Ascending aorta (tissue), 2 donors: ENCODE results near the gene ARCN1. TPM values are rescaled to one million over a fixed set of nuclear protein-coding genes. Genes with fewer than 3 reads are reported as not detected.

Experiments
- DNase-seq, 2 donors: peaks; one replicate each; pipeline ENCODE4 v3.0.0-alpha.2; 2019; ENCODE audit warnings: low spot score in 2 of 2
- H3K27ac ChIP-seq, 2 donors: fragments of 200-600 bp; sonication (generic); one replicate each; pipeline ENCODE4 v1.5.1; 2016 to 2017; ENCODE audit warnings: mild to moderate bottlenecking in 1 of 2
- H3K27me3 ChIP-seq: fragments of 200-600 bp; sonication (generic); one replicate; pipeline ENCODE4 v1.5.1; 2017
- H3K36me3 ChIP-seq, 2 donors: fragments of 200-600 bp; sonication (generic); one replicate each; pipeline ENCODE4 v1.5.1; 2016
- H3K4me1 ChIP-seq, 2 donors: fragments of 200-600 bp; sonication (generic); one replicate each; pipeline ENCODE4 v1.5.1; 2016 to 2017; ENCODE audit warnings: mild to moderate bottlenecking in 1 of 2
- H3K4me3 ChIP-seq, 2 donors: fragments of 200-600 bp; sonication (generic); one replicate each; pipeline ENCODE4 v1.5.1; 2016 to 2017; ENCODE audit warnings: mild to moderate bottlenecking in 1 of 2
- H3K9me3 ChIP-seq, 2 donors: fragments of 200-600 bp; sonication (generic); one replicate each; pipeline ENCODE4 v1.5.1; 2016
- intact Hi-C: fragments of 100-400 bp; cut with DNase I; formaldehyde crosslinking; loops from one replicate; pipeline ENCODE4 v1.15.1; 2023
- total RNA-seq: library from RNA; depleted of rRNA; stranded (reverse); fragments of >200 nt; gene quantifications from one replicate; pipeline ENCODE4 v1.1.0, GENCODE V29; 2016
- TF ChIP-seq, protein P1 (sequence below), 3 experiments: fragments of 200-600 bp in 2 of 3; fragments of 450-650 bp in 1 of 3; sonication (generic) in 2 of 3; IDR thresholded peaks; one replicate each; pipeline ENCODE4 v1.5.1; 2016 to 2019; ENCODE audit warnings: antibody characterized with exemption in 3 of 3, mild to moderate bottlenecking in 1 of 3, moderate library complexity in 1 of 3

ARCN1 gene
- total RNA-seq, 1 donor from 2014 or later = 93.8 TPM

DNA sequence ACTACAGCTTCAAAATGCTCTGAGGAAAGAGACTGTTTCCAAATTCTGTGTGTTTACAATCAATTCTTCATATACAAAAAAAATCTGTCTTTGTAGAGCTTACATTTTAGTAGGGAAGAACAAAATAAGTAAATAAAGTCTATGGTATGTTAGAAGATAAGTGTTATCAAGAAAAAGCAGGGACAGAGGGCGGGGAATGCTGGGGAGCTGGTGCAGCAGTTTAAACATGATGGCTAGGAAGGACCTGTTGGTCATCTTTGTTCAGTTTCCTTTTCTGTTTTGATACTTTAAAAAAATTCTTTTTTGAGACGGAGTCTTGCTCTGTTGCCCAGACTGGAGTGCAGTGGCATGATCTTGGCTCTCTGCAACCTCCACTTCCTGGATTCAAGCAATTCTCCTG lies 25.1 kb upstream of the ARCN1 start:
- TF ChIP-seq, protein P1, sequence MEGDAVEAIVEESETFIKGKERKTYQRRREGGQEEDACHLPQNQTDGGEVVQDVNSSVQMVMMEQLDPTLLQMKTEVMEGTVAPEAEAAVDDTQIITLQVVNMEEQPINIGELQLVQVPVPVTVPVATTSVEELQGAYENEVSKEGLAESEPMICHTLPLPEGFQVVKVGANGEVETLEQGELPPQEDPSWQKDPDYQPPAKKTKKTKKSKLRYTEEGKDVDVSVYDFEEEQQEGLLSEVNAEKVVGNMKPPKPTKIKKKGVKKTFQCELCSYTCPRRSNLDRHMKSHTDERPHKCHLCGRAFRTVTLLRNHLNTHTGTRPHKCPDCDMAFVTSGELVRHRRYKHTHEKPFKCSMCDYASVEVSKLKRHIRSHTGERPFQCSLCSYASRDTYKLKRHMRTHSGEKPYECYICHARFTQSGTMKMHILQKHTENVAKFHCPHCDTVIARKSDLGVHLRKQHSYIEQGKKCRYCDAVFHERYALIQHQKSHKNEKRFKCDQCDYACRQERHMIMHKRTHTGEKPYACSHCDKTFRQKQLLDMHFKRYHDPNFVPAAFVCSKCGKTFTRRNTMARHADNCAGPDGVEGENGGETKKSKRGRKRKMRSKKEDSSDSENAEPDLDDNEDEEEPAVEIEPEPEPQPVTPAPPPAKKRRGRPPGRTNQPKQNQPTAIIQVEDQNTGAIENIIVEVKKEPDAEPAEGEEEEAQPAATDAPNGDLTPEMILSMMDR (IDR thresholded peaks at IDR 0.05) = no peak
- Histone ChIP-seq H3K36me3 (peaks cover 23 to 48% of the 10 kb centered on the region in 2 donors), H3K4me1 (no peaks in the 10 kb centered on the region), H3K27me3 (no peaks in the 10 kb centered on the region), H3K4me3 (no peak overlapping the region), H3K9me3 (no peaks in the 10 kb centered on the region), H3K27ac (no peak overlapping the region)
- intact Hi-C loops = no loop called here
- DNase-seq = no peak

DNA sequence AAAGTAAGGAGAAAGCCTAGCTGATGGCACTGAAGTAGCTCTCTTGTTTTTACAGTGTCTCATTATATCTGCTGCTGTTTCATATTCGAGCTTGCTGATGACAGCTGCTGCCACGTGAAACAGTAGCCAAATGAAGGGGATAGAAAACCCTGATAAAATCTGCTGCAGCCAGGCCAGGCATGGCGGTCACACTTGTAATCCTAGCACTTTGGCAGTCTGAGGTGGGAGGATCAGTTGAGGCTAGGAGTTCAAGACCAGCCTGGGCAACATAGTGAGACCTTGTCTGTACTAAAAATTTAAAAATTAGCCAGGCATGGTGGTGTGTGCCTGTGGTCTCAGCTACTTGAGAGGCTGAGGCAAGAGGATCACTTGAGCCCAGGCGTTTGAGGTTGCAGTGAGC lies 19.9 kb upstream of the ARCN1 start:
- no peaks in the 10 kb centered on the region for H3K9me3 ChIP-seq
- H3K27ac ChIP-seq = no peak overlapping the region
- no peak for DNase-seq
- peaks cover 27 to 73% of the 10 kb centered on the region in 2 donors for H3K36me3 ChIP-seq
- no peaks in the 10 kb centered on the region for H3K27me3 ChIP-seq
- intact Hi-C loops = no loop called here
- TF ChIP-seq, protein P1 (IDR thresholded peaks at IDR 0.05) = no peak
- no peaks in the 10 kb centered on the region for H3K4me1 ChIP-seq
- no peak overlapping the region for H3K4me3 ChIP-seq

DNA sequence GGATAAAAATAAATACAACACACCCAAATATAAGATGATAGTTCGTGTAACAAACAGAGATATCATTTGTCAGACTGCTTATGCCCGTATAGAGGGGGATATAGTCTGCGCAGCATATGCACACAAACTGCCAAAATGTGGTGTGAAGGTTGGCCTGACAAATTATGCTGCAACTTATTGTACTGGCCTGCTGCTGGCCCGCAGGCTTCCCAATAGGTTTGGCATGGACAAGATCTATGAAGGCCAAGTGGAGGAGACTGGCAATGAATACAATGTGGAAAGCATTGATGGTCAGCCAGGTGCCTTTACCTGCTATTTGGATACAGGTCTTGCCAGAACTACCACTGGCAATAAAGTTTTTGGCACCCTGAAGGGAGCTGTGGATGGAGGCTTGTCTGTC lies 11.4 kb upstream of the ARCN1 start:
- Histone ChIP-seq H3K27me3 (no peaks in the 10 kb centered on the region), H3K4me1 (peaks cover 0 to 5% of the 10 kb centered on the region in 2 donors), H3K27ac (no peak overlapping the region), H3K4me3 (no peak overlapping the region), H3K9me3 (no peaks in the 10 kb centered on the region), H3K36me3 (peaks cover 10 to 36% of the 10 kb centered on the region in 2 donors)
- intact Hi-C loops = no loop called here
- TF ChIP-seq, protein P1 (IDR thresholded peaks at IDR 0.05) = no peak
- DNase-seq = no peak

DNA sequence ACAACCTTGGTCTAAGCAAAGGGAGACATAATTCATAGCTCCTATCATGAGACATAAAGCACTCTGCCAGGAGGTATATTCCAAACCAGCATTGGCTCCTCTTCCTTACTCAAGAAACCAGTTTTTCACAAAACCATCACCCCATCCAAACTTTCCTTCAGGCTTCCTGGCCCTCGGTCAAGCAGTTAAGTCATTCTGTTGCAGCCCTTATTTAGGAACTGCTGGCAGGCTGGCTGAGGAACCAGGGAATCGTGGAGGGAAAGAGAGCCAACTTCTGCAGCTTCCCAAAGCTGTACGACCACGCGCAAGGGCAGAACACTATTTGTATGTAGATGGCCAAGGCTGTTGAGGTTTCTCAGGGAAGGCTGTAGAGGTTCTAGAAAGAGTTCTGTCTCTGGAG lies 7.2 kb upstream of the ARCN1 start:
- Histone ChIP-seq H3K9me3 (no peaks in the 10 kb centered on the region), H3K27me3 (no peaks in the 10 kb centered on the region), H3K27ac (peak overlapping the region; percentile 75 to 88), H3K4me3 (peak overlapping the region; percentile 53 to 75), H3K36me3 (no peaks in the 10 kb centered on the region), H3K4me1 (peaks cover 0 to 5% of the 10 kb centered on the region in 2 donors)
- peak in 1 of 2 donors; percentile 72 for DNase-seq
- TF ChIP-seq, protein P1 (IDR thresholded peaks at IDR 0.05) = no peak
- intact Hi-C loops = loop anchor here (2.0 kb wide), 3 partner anchors 26 to 128 kb away; partner anchors contain the start of gene KMT2A

DNA sequence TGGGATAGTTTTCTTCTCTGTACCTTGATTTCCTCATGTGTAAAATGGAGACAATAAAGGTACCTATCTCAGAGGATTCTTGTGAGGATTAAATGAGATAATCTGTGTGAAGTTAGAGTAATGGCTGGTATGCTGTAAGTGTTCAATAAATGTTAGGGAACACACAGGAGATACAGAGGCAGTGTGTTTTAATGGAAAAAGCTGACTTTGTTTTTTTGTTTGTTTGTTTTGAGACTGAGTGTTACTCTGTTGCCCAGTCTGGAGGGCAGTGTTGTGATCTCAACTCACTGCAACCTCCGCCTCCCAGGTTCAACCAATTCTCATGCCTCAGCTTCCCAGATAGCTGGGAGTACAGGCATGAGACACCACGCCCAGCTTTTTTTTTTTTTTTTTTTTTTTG lies 2.5 kb upstream of the ARCN1 start:
- intact Hi-C loops = loop anchor here (10.0 kb wide), 1 partner anchor 515 kb away; the partner anchor contains the start of gene HMBS

More for the DNA sequence above, 2.5 kb upstream of the ARCN1 start:
- Histone ChIP-seq H3K4me1 (peaks cover 0 to 11% of the 10 kb centered on the region in 2 donors), H3K4me3 (no peak overlapping the region), H3K27me3 (no peaks in the 10 kb centered on the region), H3K9me3 (no peaks in the 10 kb centered on the region), H3K27ac (no peak overlapping the region), H3K36me3 (no peaks in the 10 kb centered on the region)
- DNase-seq = no peak
- TF ChIP-seq, protein P1 (IDR thresholded peaks at IDR 0.05) = no peak
